SU-DHL-6 (cell line): ENCODE results near the gene FOXS1.

Experiments
- CTCF ChIP-seq: fragments of 200-600 bp; sonication (generic); IDR thresholded peaks from one replicate; pipeline ENCODE4 v1.5.1; 2017; ENCODE audit warnings: antibody characterized with exemption, mild to moderate bottlenecking, low read length, moderate library complexity; ENCODE audit not compliant: insufficient read depth, poor library complexity, severe bottlenecking
- EZH2phosphoT487 ChIP-seq: fragments of 200-600 bp; sonication (generic), shearing (Covaris generic); conservative IDR thresholded peaks from 2 replicates; pipeline ENCODE4 v1.6.1; 2018; ENCODE audit warnings: mild to moderate bottlenecking, antibody characterized with exemption, low read length, moderate library complexity, mixed read lengths

DNA sequence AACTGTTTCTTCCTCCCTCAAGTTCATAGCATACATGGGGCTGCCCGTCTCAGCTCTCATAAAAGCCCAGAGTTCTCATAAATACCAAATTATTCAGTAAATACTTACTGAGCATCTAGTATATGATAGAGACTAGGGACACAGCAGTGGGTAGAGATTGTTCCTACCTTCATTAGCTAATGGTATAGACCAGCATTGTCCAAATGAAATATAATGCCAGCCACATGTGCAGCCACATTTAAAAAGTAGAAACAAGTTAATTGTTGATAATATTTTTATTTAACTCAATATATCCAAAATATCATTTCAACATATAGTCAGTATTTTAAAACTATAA, 26.2 kb upstream of the FOXS1 start:
- TF ChIP-seq CTCF (no peak), EZH2phosphoT487 (no peak)
